Gastroesophageal sphincter (tissue), 4 donors: ENCODE results near the gene TRIM37. TPM values are rescaled to one million over a fixed set of nuclear protein-coding genes. Genes with fewer than 3 reads are reported as not detected.
"Not testable (repeated sequence)": the region's sequence is repeated elsewhere in the genome, so short reads cannot be mapped to it uniquely, and the experiment has no call there.

Experiments used
- ATAC-seq: fragments of 150-250 bp; one replicate; pipeline ENCODE4 v1.9.1; 2016; ENCODE audit warnings: mild to moderate bottlenecking, moderate library complexity
- H3K27ac ChIP-seq, 4 donors: fragments of 200-600 bp; sonication (generic) in 3 of 4; 1 replicate in 3 of 4; 2 replicates in 1 of 4; pipeline ENCODE4 v1.5.1; 2016 to 2019
- H3K27me3 ChIP-seq: fragments of 200-600 bp; sonication (generic); one replicate; pipeline ENCODE4 v1.5.1; 2019
- H3K36me3 ChIP-seq, 2 donors: fragments of 200-600 bp; sonication (generic); one replicate each; pipeline ENCODE4 v1.5.1; 2019; ENCODE audit warnings: control low read depth in 1 of 2
- H3K4me1 ChIP-seq, 3 donors: fragments of 200-600 bp; sonication (generic); 1 replicate in 2 of 3; 2 replicates in 1 of 3; pipeline ENCODE4 v1.5.1; 2016 to 2019; ENCODE audit warnings: control low read depth in 2 of 3
- H3K4me3 ChIP-seq, 2 donors: fragments of 200-600 bp; sonication (generic); one replicate each; pipeline ENCODE4 v1.5.1; 2019; ENCODE audit warnings: mild to moderate bottlenecking in 1 of 2, moderate library complexity in 1 of 2
- H3K9me3 ChIP-seq, 3 donors: fragments of 200-600 bp; sonication (generic); one replicate each; pipeline ENCODE4 v1.5.1; 2017 to 2019; ENCODE audit warnings: control low read depth in 2 of 3
- CTCF ChIP-seq, 4 experiments: fragments of 200-600 bp in 2 of 4; fragments of 450-650 bp in 2 of 4; sonication (generic) in 1 of 4; IDR thresholded peaks; one replicate each; pipeline ENCODE4 v1.5.1; 2017 to 2019; ENCODE audit warnings: antibody characterized with exemption in 4 of 4, mild to moderate bottlenecking in 2 of 4, moderate library complexity in 2 of 4
- EP300 ChIP-seq: sonication (generic); formaldehyde crosslinking; IDR thresholded peaks from one replicate; pipeline ENCODE4 v1.6.1; 2017; ENCODE audit warnings: antibody characterized with exemption, mild to moderate bottlenecking
- POLR2A ChIP-seq, 2 donors: fragments of 450-650 bp; IDR thresholded peaks; one replicate each; pipeline ENCODE4 v1.6.1; 2017; ENCODE audit warnings: antibody characterized with exemption in 2 of 2, mild to moderate bottlenecking in 2 of 2, moderate library complexity in 1 of 2
- POLR2AphosphoS5 ChIP-seq: sonication (generic); formaldehyde crosslinking; IDR thresholded peaks from one replicate; pipeline ENCODE4 v1.6.1; 2017; ENCODE audit warnings: antibody characterized with exemption
- WGBS, 2 donors: methylation state at CpG; one replicate each; pipeline ENCODE4 v1.1.5; 2018; ENCODE audit warnings: low coverage in 1 of 2; 5-methylcytosine and 5-hydroxymethylcytosine counted together
- total RNA-seq, 4 donors: library from RNA; depleted of rRNA; stranded (reverse); fragments of >200 nt; gene quantifications; one replicate each; pipeline ENCODE4 v1.1.0, GENCODE V29; 2016

Gene TRIM37
- total RNA-seq, 4 donors from 2014 or later: 27.6 to 30.7 (median 28.6) TPM

GRCh38 chr17:59145571-59146096, 39.0 kb upstream of the TRIM37 start:
- no peak overlapping the region for H3K4me3 ChIP-seq
- TF ChIP-seq CTCF (IDR thresholded peaks at IDR 0.05) (no peak), EP300 (no peak), POLR2A (IDR thresholded peaks at IDR 0.05) (no peak)
- H3K27ac ChIP-seq: no peak overlapping the region
- 75 to 100% methylated on average over 2 to 3 of the region's 4 CpGs for WGBS, 2 donors
- H3K27me3 ChIP-seq: no peaks in the 10 kb centered on the region
- no peak for ATAC-seq
- H3K4me1 ChIP-seq: peaks cover 0 to 4% (median 0%) of the 10 kb centered on the region in 3 donors
- peaks cover 0 to 3% of the 10 kb centered on the region in 2 donors for H3K36me3 ChIP-seq
- no peaks in the 10 kb centered on the region for H3K9me3 ChIP-seq

- no peak for ATAC-seq
- H3K4me1 ChIP-seq: no peaks in the 10 kb centered on the region
- H3K27ac ChIP-seq: no peak overlapping the region
- no peak overlapping the region for H3K4me3 ChIP-seq
- no peaks in the 10 kb centered on the region for H3K9me3 ChIP-seq
- 100% methylated on average over 1 of the region's 1 CpG for WGBS, 2 donors
- peaks cover 0 to 3% of the 10 kb centered on the region in 2 donors for H3K36me3 ChIP-seq
- no peaks in the 10 kb centered on the region for H3K27me3 ChIP-seq
- no peak for TF ChIP-seq CTCF (IDR thresholded peaks at IDR 0.05)
- no peak for TF ChIP-seq EP300
Measured at GRCh38 chr17:59141860-59142259, 35.2 kb upstream of the TRIM37 start.

GRCh38 chr17:59139939-59140338, 33.3 kb upstream of the TRIM37 start:
- no peak for ATAC-seq
- 88 to 91% methylated on average over 4 of the region's 4 CpGs for whole genome bisulfite sequencing, 2 donors
- Histone ChIP-seq H3K27me3 (no peaks in the 10 kb centered on the region), H3K4me1 (no peaks in the 10 kb centered on the region), H3K27ac (no peak overlapping the region), H3K36me3 (peaks cover 0 to 3% of the 10 kb centered on the region in 2 donors), H3K4me3 (no peak overlapping the region), H3K9me3 (no peaks in the 10 kb centered on the region)
- no peak for TF ChIP-seq CTCF (IDR thresholded peaks at IDR 0.05)
- TF ChIP-seq EP300: no peak
- no peak for TF ChIP-seq POLR2A (IDR thresholded peaks at IDR 0.05)
- no peak for TF ChIP-seq POLR2AphosphoS5

- H3K4me3 ChIP-seq, H3K27ac ChIP-seq, H3K4me1 ChIP-seq, ATAC-seq, H3K9me3 ChIP-seq, H3K27me3 ChIP-seq, H3K36me3 ChIP-seq: not testable (repeated sequence)
- 88 to 91% methylated on average over 8 to 9 of the region's 10 CpGs for WGBS, 2 donors
Measured at GRCh38 chr17:59138339-59138738, 31.7 kb upstream of the TRIM37 start.

GRCh38 chr17:59131131-59131530, 24.5 kb upstream of the TRIM37 start:
- no peak for ATAC-seq
- H3K27me3 ChIP-seq: no peaks in the 10 kb centered on the region
- H3K27ac ChIP-seq: no peak overlapping the region
- 42 to 65% methylated on average over 1 of the region's 1 CpG for WGBS, 2 donors
- no peaks in the 10 kb centered on the region for H3K9me3 ChIP-seq
- peaks cover 0 to 25% of the 10 kb centered on the region in 2 donors for H3K36me3 ChIP-seq
- H3K4me1 ChIP-seq: peaks cover 0 to 5% (median 0%) of the 10 kb centered on the region in 3 donors
- TF ChIP-seq CTCF (IDR thresholded peaks at IDR 0.05) (no peak), POLR2AphosphoS5 (no peak), POLR2A (IDR thresholded peaks at IDR 0.05) (no peak), EP300 (no peak)
- no peak overlapping the region for H3K4me3 ChIP-seq
